ENCODE data around the gene GRIK3. TPM values are rescaled to one million over a fixed set of nuclear protein-coding genes. Genes with fewer than 3 reads are reported as not detected.

The GRIK3 gene
- polyA plus RNA-seq, 1 donor (not counting 4 experiments of a cell fraction or from before 2014, with no cell fraction given): not detected

- Histone ChIP-seq H3K4me1 (ENCODE audit: control insufficient read depth, extremely low read depth, insufficient read depth, low read length) (no peaks in the 10 kb centered on the region), H3K36me3 (ENCODE audit: control insufficient read depth in 2 of 2, extremely low read depth in 1 of 2, insufficient read depth in 2 of 2, low read length in 2 of 2) (no peaks in the 10 kb centered on the region), H4K20me1 (ENCODE audit: control insufficient read depth, extremely low read depth, insufficient read depth, low read length) (no peaks in the 10 kb centered on the region), H3K4me3 (ENCODE audit: control insufficient read depth in 2 of 3, extremely low read depth in 1 of 3, insufficient read depth in 2 of 3, low read depth in 1 of 3, low read length in 3 of 3) (no peak overlapping the region), H3K9ac (ENCODE audit: control insufficient read depth, extremely low read depth, insufficient read depth, low read length) (no peak overlapping the region), H3K9me3 (ENCODE audit: control insufficient read depth, low read depth, low read length) (no peaks in the 10 kb centered on the region), H3K79me2 (ENCODE audit: control insufficient read depth, insufficient read depth, low read length) (no peaks in the 10 kb centered on the region), H3K9me1 (ENCODE audit: control insufficient read depth, extremely low read depth, insufficient read depth, low read length) (no peaks in the 10 kb centered on the region), H3K27ac (ENCODE audit: control insufficient read depth, insufficient read depth, low read length) (no peak overlapping the region), H3K4me2 (ENCODE audit: control insufficient read depth, extremely low read depth, insufficient read depth, low read depth, low read length) (no peak overlapping the region), H2AFZ (ENCODE audit: control insufficient read depth, low read length) (no peak overlapping the region), H3K27me3 (ENCODE audit: control insufficient read depth, extremely low read depth, insufficient read depth, low read length) (peaks cover 11% of the 10 kb centered on the region)
- dilution Hi-C loops (cut with MboI; ENCODE audit: extremely low pct_ligation_motif_present, low sequenced_read_pairs): no loop called here
- no peak for DNase-seq (ENCODE audit: low read depth, low spot score)
- no peak for TF ChIP-seq CTCF (optimal IDR thresholded peaks at IDR 0.05 in 1 of 3, IDR thresholded peaks at IDR 0.05 in 1 of 3, conservative IDR thresholded peaks at IDR 0.05 in 1 of 3; ENCODE audit: extremely low read depth in 1 of 3, insufficient read depth in 2 of 3, low read length in 3 of 3)
- no peak for TF ChIP-seq EZH2 (IDR thresholded peaks at IDR 0.05; ENCODE audit: low read length)
- no peak for FAIRE-seq
Observed at GRCh38 chr1:36790191-36790590, 244.1 kb downstream of the GRIK3 start.

DNA sequence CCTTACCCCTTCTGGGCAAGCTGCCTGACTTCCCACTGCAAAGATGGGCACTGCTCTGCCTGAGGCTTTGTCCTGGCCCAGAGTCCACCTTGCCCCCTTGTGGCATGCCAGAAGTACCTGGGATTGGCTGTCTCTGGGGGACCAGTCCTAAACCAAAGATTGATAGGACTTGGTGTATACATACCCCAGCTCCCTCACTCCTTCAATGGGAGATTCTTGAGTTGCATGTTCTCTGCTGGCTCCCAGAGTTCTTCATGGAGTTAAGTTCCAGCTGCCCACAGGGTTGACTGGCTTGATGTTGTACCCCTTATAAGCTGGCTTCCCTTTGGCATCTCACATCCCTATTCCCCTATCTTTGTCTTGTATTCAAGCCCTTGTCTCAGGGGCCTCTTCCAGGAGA lies 244.8 kb downstream of the GRIK3 start:
- Histone ChIP-seq H2AFZ (ENCODE audit: control insufficient read depth, low read length) (no peak overlapping the region), H3K9me3 (ENCODE audit: control insufficient read depth, low read depth, low read length) (no peaks in the 10 kb centered on the region), H3K9ac (ENCODE audit: control insufficient read depth, extremely low read depth, insufficient read depth, low read length) (no peak overlapping the region), H3K27me3 (ENCODE audit: control insufficient read depth, extremely low read depth, insufficient read depth, low read length) (peaks cover 11% of the 10 kb centered on the region), H3K4me1 (ENCODE audit: control insufficient read depth, extremely low read depth, insufficient read depth, low read length) (no peaks in the 10 kb centered on the region), H3K36me3 (ENCODE audit: control insufficient read depth in 2 of 2, extremely low read depth in 1 of 2, insufficient read depth in 2 of 2, low read length in 2 of 2) (no peaks in the 10 kb centered on the region), H4K20me1 (ENCODE audit: control insufficient read depth, extremely low read depth, insufficient read depth, low read length) (no peaks in the 10 kb centered on the region), H3K9me1 (ENCODE audit: control insufficient read depth, extremely low read depth, insufficient read depth, low read length) (no peaks in the 10 kb centered on the region), H3K79me2 (ENCODE audit: control insufficient read depth, insufficient read depth, low read length) (no peaks in the 10 kb centered on the region), H3K4me3 (ENCODE audit: control insufficient read depth in 2 of 3, extremely low read depth in 1 of 3, insufficient read depth in 2 of 3, low read depth in 1 of 3, low read length in 3 of 3) (no peak overlapping the region), H3K27ac (ENCODE audit: control insufficient read depth, insufficient read depth, low read length) (no peak overlapping the region), H3K4me2 (ENCODE audit: control insufficient read depth, extremely low read depth, insufficient read depth, low read depth, low read length) (no peak overlapping the region)
- FAIRE-seq (no peak), DNase-seq (ENCODE audit: low read depth, low spot score) (no peak)
- TF ChIP-seq EZH2 (IDR thresholded peaks at IDR 0.05; ENCODE audit: low read length) (no peak), CTCF (optimal IDR thresholded peaks at IDR 0.05 in 1 of 3, IDR thresholded peaks at IDR 0.05 in 1 of 3, conservative IDR thresholded peaks at IDR 0.05 in 1 of 3; ENCODE audit: extremely low read depth in 1 of 3, insufficient read depth in 2 of 3, low read length in 3 of 3) (no peak)
- dilution Hi-C loops (cut with MboI; ENCODE audit: extremely low pct_ligation_motif_present, low sequenced_read_pairs): no loop called here
